ENCODE data around the gene MBNL2.

MBNL2 gene

GRCh38 chr13:97273341-97273831, 51.3 kb downstream of the MBNL2 start:
- no peak for DNase-seq (ENCODE audit: low read depth in 2 of 2)

GRCh38 chr13:97274829-97275649, 52.9 kb downstream of the MBNL2 start:
- no peak for DNase-seq (ENCODE audit: low read depth in 2 of 2)

DNA sequence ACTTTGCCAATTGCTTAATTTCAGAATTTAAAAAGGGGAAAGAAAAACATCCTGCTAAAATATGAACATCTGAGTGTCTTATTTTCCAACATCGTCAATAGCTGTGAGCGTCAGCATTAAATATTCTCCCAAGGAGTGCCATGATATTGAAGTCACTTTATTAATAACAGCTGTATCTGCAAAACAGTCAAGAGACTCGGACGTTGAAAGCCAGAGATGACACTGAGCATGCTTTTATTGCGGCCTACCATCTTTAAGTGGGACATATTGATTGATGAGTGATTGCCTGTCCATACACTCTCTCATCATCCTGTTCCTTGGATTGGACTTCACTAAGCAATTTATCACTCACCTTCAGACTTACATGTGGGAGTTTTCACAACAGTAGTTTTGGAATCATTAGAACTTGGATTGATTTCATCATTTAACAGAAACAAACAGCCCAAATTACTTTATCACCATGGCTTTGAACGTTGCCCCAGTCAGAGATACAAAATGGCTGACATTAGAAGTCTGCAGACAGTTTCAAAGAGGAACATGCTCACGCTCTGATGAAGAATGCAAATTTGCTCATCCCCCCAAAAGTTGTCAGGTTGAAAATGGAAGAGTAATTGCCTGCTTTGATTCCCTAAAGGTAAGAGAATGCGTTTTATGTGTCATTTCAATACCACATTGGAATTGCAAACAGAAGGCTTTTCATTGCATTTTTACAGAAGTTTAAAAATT, 53.8 kb downstream of the MBNL2 start:
- no peak for DNase-seq (ENCODE audit: low read depth in 2 of 2)

DNA sequence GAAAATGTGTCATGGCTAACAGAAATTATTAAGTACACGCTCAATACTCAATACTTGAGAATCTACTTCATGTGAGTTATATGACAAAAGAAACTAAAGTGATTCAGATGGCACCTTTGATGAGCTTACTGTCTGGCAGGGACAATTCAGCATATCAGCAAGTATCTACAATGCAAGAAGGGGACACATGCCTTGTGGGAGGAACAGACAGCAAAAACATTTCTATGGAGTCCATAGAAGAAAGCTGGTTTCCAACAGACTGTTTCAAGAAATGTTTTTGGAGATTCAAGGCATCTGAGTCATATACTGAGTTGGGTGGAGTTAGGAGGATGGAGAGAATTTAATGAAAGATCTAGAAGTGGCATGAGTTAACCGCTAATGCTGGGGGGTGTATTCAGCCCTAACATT, 54.7 kb downstream of the MBNL2 start:
- DNase-seq (ENCODE audit: low read depth in 2 of 2) = no peak

- DNase-seq (ENCODE audit: low read depth in 2 of 2) = no peak
Observed at GRCh38 chr13:97278435-97279411, 56.6 kb downstream of the MBNL2 start.

DNA sequence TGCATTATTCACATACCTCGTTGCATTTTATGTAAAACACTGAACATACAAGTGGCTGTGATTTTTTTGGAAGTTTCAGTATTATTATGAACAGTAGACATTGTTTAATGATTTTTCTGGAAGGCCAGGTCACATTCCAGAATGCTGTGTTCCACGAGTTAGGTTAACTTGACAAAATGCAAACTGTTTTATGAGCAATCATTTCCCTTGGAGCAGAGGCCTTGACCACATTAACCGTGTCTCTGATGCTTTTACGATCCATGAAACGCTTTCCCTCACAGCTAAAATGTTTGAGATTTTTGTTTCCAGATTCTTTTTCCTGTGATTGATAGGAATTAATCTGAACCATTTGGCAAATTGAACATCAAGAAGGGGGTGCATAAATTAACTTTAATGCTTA, 57.8 kb downstream of the MBNL2 start:
- DNase-seq (ENCODE audit: low read depth in 2 of 2) = no peak

DNA sequence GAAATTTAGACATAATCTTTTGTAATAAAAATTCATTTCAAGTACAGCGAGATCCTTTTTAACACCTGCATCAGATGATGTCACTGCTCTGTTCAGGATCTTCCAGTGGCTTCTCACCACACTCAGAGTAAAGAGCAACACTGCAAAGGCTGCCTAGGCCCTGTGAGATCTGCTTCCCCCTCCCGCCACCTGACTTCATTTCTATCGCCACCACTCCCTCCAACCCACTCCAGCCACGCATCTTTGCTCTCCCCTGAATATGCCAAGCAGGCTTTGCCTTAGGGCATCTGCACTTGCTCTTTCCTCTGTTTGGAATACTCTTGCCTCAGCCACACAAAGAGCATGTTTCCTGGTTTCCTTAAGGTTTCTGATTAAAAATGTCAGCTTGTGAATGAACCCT, 58.3 kb downstream of the MBNL2 start:
- no peak for DNase-seq (ENCODE audit: low read depth in 2 of 2)

GRCh38 chr13:97281028-97281427, 58.9 kb downstream of the MBNL2 start:
- DNase-seq (ENCODE audit: low read depth in 2 of 2) = no peak

DNA sequence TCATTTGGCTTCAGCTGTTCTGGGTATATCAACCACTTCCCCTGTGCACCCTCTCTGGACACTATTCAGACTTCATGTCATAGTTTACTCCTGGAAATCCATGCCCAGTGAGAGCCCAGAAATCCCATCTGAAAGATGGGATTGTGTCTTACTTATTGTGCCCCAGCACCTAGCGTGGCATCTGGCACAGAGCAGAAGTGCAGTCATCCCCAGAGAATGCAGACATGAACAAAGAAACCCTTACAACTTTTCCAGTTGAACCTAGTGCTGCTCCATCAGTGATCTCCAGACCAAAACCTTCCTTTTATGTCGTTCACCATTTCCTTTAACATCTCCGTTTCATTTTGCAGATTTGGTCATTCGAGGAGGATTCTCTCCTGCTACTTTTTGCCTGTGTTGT, 60.6 kb downstream of the MBNL2 start:
- no peak for DNase-seq (ENCODE audit: low read depth in 2 of 2)

- no peak for DNase-seq (ENCODE audit: low read depth in 2 of 2)
Observed at GRCh38 chr13:97283888-97284287, 61.8 kb downstream of the MBNL2 start.

DNA sequence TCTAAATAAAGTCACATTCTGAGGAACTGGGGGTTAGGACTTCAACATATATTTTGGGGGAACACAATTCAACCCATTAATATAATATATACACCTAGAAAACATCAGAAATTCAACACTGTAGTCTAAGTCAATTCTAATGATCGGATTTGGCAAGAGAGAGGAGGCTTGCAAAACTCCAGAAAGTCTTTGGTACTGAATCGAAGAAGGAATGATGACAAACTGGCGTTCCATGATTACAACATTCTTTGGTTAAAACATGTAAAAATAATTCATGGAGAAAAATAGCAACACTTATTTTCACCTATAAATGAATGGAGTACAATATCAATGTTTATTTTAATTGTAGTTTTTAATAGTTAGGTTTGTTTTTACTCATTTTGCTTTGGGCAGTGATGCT, 62.4 kb downstream of the MBNL2 start:
- DNase-seq (ENCODE audit: low read depth in 2 of 2) = no peak

- DNase-seq (ENCODE audit: low read depth in 2 of 2) = no peak
Observed at GRCh38 chr13:97285221-97285955, 63.3 kb downstream of the MBNL2 start.

DNA sequence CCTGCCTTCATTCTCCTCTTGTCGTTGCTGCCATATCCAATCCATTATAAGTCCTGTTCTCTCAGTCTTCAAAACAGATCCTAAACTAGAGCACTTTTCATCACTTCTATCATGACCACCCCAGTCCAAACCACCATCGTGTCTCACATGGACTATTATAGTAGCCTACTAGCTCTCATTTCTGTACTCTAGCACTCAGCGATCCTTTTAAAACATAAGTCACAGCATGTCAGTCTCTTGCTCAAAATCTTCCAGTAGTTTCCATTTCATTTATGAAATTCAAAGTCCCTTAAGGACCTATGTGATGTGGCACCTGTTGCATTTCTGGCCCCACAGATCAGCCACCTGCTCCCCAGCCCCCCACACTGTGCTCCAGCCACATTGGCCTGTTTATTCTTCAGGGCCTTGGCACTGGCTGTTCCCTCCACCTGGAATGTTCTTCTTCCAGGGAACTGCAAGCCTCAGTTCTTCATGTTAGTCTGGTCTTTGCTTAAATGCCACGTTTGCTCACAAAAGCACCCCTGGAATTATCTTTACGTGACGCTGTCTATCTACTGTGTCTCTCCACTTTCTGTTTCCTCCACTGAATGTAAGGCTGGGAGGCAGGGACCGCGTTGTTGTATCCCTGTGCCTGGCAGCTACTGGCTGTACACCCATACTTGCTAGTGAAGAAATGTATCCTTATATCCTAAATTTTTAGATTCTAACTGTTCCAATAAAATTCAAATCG, 64.3 kb downstream of the MBNL2 start:
- DNase-seq (ENCODE audit: low read depth in 2 of 2) = no peak

- DNase-seq (ENCODE audit: low read depth in 2 of 2) = no peak
Observed at GRCh38 chr13:97287047-97287383, 64.9 kb downstream of the MBNL2 start.

- DNase-seq (ENCODE audit: low read depth in 2 of 2) = no peak
Observed at GRCh38 chr13:97288486-97288900, 66.4 kb downstream of the MBNL2 start.

DNA sequence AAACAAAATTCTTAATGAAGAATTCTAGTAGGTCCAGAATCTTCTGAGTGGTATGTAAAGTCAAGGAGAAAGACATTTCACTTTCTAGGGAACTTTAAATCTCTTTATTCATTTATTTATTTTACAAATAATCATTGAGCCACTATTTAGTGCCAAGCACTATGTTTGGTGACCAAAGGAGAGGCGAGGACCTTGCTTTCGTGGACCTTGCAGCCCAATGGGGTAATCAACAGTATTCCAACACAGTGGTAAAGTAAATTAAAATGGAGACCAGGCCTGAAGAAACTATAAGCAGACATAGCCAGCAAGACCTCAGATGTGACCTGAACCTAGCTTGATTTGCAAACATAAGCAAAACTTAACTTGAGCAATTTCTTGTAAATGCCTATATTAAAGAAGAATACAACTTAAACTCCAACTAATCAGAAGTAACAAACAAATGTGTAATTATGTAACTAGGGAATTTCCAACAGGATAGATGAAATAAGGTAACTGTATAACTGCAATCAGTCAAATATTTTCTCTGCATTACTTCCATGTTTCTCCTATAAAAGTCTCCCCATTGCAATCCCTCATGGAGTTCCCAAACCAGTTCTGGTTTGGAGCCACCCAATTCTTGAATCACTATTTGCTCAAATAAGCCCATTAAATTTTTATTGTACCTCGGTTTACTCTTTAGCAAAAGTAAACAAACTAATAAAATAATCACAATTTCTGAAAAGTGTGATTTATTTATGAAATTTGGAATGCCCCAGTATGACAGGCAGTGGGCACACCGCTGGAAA, 67.6 kb downstream of the MBNL2 start:
- DNase-seq (ENCODE audit: low read depth in 2 of 2) = no peak

- no peak for DNase-seq (ENCODE audit: low read depth in 2 of 2)
Observed at GRCh38 chr13:97295283-97296182, 73.4 kb downstream of the MBNL2 start.

DNA sequence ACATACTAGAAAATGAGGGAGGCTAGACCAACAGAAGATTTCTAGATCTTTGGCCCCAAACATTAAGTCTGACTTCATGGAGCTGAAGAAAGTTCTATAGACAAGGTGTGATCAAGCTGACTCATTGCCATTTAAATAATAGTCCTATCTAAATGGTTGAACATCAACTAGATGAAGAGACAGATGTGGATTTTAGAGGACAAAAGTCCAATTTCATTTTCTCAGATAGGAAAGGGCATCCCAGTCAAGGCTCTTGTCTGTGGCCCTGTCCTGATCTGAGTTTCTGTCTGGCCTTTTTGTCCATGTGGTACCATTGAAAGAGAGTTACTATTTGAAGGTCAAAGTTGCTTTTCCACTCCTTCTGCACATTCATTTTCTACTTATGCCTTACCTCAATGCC, 74.6 kb downstream of the MBNL2 start:
- no peak for DNase-seq (ENCODE audit: low read depth in 2 of 2)

DNA sequence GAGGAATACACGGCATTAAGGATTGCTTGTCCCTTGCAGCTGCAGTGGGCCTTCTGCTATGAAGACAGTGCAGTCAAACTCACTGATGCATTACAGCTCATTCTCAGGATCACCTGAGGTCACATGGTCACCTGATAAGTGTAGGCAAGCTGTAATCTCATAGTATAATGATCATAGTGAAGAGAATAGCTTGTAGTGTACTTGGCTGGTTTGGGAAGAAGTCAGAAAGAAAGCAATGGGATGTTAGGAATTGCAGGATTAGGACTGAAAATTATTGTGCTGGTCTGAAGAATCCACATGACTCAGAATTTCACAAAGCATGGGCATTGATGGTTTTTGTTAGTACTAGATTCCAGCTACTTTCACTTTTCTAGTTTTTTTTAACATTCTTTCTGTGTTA, 76.7 kb downstream of the MBNL2 start:
- no peak for DNase-seq (ENCODE audit: low read depth in 2 of 2)
